Stimulated activated CD4-positive, alpha-beta T cell treated with anti-CD3 and anti-CD28 coated beads, Interleukin-4, amount 100 ng/mL, for 48 hours (primary cell): Measurements from ENCODE around the gene KLHL10.

Experiments used
- DNase-seq, 2 donors: peaks; one replicate each; pipeline ENCODE4 v3.0.0-alpha.2; 2020; ENCODE audit warnings: low read depth in 2 of 2

The KLHL10 gene

GRCh38 chr17:41837761-41838538, at the start of gene KLHL10:
Gene KLHL10, plus strand, starts transcription at chr17:41837825. Its CDS starts 108 bp downstream, at chr17:41837933.
- no peak for DNase-seq

- DNase-seq, result no peak
Measured at GRCh38 chr17:41792845-41793783, 44.5 kb upstream of the KLHL10 start.

DNA sequence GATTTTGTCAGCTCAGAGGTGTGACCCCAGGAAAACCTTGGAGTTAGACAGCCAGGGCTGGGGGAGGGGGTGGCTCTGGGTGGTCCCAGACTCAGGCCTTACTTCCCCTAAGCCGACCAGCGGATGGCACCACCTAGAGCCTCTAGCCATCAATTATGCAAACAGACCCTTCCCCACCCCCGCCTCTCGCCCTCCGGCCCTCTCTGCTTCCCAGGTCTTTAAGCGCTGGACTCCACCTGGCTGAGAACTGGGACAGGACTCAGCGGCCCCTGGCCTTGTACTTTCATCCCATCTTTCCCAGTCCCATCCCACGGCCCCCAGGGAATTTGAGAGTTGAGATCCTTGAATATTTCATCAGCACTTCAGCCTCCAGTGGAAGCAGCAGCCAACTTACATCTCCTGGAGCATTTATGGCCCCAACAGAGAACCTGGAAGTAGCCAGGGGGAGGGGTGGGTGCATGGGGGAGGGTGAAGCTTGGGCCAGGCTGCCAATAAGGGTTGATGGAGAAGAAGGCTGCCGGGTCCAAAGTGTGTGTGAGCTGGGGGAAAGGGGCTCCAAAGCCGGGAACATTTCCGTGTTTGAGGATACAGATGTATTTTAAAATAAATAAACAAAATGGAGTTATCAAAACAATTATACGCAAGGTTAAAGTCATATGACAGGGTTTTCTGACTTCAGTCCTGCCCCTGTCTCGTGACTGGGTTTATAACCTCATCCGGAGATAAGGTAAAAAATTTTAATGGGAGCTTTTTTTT, 43.7 kb upstream of the KLHL10 start:
- DNase-seq, result no peak

DNA sequence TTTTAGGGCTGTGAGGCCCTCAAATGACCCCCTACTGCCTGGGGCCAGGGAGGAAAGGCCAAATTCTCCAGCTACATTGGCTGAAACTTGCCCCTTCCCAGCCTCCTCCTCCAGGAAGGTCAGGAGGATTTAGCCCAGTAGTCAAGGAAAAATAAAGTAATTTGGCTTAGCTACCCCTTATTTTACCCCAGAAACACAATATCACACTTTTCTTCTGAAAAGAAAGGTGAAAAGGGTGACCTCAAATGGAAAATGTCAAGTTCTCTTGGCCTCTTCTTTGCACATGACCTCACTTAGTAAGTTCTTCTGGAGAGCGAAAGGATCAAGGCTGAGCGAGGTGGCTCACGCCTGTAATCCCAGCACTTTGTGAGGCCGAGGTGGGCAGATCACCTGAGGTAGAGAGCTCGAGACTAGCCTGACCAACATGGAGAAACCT, 43.1 kb upstream of the KLHL10 start:
- no peak for DNase-seq

GRCh38 chr17:41796121-41796895, 41.3 kb upstream of the KLHL10 start:
- no peak for DNase-seq

- no peak for DNase-seq
Measured at GRCh38 chr17:41797377-41797776, 40.2 kb upstream of the KLHL10 start.

GRCh38 chr17:41799366-41799765, 38.3 kb upstream of the KLHL10 start:
- DNase-seq, result no peak

DNA sequence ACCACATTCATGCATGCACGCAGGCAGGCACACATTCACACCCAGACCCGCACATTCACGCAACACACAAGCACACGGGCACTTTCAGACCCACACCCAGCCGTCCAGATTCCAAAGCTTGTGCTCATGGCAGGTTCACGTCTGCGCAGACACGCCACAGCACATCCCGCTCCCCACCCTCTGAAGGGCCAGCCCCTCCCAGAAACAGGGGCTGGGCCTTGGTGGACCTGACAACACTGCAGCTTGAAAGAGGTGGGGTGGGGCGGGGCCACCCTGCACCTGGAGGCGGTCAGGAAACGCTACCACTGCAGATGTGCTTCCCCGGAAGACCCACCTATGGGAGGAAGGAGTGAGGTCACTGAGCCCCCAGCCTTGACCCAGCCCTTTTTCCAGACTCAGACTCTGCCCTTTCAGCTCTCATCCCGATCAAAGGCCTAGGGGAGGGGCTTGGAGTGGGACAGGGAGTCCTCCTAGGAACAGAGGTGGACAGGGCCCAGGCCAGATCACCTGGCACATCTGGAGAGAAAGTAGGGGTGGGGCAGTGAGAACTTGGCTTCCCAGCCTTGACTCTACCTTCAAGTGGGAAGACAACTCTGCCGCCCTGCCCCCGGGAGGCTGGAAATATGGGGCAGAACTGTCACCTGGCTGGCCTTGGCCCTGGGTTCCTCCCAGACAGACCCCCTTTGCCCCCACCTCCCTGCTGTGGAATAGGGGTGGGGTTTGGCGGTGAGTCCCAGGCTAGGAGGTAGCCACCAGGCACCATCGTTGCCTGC, 36.8 kb upstream of the KLHL10 start:
- DNase-seq, result no peak

DNA sequence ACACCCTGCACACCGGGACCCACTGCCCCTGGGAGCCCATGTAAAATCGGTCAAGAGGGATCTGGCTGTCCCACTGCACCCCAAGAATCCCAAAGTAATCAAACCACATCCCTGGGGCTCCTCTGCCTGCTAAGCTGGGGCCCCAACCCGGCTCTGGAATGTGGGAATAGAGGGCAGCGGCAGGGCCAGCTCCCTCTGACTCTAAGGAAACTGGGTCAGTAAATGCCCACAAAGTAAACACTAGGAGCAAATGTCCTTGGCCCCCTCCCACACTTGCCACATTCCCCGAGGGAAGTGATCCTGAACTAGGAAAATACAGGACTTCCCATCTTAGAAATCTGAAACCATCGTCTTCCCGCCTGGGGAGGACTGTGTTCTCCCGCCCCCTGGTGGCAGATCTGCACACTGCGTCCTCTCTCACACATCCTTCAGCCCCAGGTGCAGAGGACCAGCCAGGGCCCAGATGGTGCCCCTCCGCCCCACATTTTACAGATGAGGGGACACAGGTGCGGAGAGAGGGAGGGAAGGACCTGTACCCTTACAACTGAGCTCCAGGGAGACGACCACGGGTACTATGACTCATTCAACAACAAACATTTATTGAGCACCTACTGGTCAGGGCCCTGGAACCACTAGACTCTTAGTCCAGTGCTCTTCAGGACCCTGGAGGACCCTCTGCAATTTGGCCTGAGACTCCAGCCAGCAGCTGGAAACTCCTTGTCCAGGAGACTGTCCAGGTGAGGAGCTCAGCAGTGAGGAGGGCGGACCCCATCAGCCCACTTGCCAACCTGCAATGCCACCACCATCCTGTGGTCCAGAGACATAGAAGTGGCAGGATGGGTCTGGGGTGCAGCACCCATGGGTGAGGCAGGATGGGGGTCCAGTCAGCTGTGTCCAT, 36.0 kb upstream of the KLHL10 start:
- DNase-seq, result peak; percentile 63 to 74

- no peak for DNase-seq
Measured at GRCh38 chr17:41803049-41804020, 34.3 kb upstream of the KLHL10 start.

DNA sequence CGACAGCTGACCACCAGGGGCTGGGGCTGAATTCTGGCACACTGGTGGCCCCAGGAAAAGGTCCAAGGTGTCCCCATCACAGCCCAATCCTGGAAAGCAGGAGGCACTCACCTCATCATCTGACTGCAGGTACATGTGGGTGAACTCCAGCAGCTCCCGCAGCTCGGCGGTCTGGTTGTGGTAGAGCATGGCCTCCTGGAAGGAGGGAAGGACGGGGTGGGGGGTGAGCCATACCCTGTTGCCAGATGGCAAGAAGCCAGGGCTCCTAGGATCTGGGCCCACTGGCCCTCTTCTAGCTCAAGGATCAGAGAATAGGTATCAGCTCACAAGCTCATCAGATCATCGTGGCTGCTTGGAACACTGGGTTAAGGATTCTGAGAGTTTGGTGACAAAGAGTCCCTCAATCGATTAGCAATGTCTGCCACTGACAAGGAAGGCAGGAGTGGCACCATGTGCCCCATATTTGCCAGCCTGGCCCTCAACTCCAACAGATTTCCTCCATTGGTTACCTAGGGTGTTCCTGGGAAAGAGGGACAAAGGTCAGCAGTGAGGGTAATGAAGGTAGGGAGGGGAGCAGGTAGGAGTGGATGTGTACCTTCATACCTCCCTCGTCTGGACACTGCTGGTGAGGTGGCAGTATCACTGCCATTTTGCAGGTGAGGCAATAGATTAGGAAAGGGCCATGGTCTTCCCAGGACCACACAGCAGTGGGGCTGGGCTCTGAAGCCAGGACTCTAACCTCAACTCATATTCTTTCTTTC, 30.8 kb upstream of the KLHL10 start:
- no peak for DNase-seq

DNA sequence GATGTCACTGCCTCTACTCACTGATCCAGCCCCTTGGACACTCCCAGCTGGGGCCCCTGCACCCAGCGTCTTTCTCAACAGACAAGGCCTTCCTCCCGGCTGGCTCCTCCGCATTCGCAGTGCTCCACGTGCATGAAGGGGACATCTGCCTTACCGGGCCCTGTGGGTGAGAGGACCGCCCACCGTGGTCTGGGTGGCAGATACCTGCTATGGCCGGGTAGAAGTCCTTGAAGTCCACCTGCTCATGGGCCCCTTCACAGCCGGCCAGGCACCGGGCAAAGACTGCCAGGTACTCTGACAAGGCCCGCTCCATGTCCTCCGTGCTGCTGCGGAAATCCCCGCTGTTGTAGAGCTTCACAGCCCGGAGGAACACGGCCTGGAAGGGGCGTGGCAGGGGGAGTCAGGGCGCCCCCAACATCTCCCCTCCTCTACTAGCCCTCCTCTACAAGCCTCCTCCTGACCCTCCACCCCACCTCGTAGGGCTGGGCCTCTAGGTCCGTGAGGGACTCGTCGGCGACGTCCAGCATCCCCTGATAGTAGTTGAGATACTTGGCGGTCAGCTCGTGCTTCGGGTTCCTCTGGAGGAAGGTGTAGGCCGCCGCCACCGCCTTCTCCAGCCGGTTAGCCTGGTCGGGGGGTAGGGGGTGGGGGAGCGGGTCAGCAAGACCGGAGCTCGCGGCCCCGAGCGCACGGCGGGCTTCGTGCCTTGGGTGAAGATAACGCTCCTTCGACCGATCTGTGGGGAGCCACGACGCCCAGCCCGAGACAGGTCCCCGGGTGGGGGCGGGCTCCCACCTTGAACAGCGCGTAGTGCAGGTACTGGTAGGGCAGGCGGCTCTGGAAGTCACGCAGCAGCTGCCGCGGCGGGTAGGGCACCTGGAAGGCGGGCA, 26.7 kb upstream of the KLHL10 start:
- DNase-seq, result peak in 1 of 2 donors; percentile 22

DNA sequence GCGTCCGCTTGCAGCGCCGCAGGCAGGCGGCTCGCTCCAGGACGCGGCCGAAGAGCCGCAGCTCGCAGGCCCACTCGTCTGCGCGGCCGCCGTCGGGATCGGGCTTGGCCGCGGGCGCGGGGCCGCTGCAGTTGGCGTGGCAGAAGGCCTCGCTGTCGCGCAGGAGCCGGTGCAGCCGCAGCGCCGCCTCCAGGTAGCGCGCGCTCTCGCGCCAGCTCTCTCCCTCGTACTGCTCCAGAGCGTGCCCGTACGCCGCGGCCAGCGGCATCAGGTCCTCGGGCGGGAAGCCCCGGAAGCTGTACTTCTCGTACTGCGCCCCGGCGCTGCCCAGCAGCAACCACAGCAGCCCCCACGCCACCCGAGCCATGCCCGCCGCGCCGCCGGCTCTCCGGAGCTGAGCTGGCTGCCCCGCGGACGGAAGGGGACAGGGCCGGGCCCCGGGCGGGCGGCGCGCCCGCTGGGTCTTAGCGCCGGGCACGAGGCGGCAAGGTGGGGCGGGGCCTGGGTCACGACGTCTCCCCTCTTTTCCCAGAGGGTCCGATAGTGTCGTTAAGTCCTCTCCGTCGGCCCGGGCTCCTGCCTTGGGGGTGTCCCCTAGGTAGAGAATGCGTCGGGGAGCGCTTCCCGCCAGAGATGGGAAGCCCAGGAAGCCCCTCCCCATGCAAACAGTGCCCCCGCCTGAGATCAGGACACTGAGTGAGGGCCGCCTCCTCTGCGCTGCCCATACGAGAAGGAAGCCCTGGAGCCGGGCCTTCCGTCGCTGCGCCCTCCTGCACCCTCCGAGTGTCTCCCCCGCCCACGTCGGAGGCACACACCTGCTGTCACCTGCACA, 25.9 kb upstream of the KLHL10 start, which contains the start of gene P3H4:
Gene P3H4, minus strand, starts transcription at position 401 of the 832 bp plus-strand sequence. Its CDS starts 34 bp downstream, at position 367.
- DNase-seq, result peak; percentile 59

GRCh38 chr17:41812381-41813151, 25.1 kb upstream of the KLHL10 start, which contains the start of gene FKBP10:
Gene FKBP10, plus strand, starts transcription at chr17:41813004. Its CDS starts 31 bp downstream, at chr17:41813035.
- peak in 1 of 2 donors; percentile 8 for DNase-seq
